OCI-LY1 (cell line): Measurements from ENCODE around the gene CDRT4.

Source experiments
- CTCF ChIP-seq: fragments of 200-600 bp; sonication (generic), shearing (Covaris generic); IDR thresholded peaks from 2 replicates; pipeline ENCODE4 v1.5.1; 2017; ENCODE audit warnings: mild to moderate bottlenecking, antibody characterized with exemption, low read length, moderate library complexity, mixed read lengths
- EZH2 ChIP-seq: fragments of 200-600 bp; sonication (generic), shearing (Covaris generic); IDR thresholded peaks from 2 replicates; pipeline ENCODE4 v1.8.0; 2017; ENCODE audit warnings: borderline replicate concordance, mixed run types, mild to moderate bottlenecking, antibody characterized with exemption, low read length, moderate library complexity, mixed read lengths

- TF ChIP-seq CTCF (no peak), EZH2 (no peak)
These were observed 8.4 kb upstream of the CDRT4 start for GRCh38 chr17:15475631-15476354.
